Brain pericyte (primary cell): ENCODE data around the gene RGL2.
A peak's percentile ranks its signal among the peaks of the same experiment; 100 is the strongest.
"Not testable (repeated sequence)": the region's sequence is repeated elsewhere in the genome, so short reads cannot be mapped to it uniquely, and the experiment has no call there.

Experiments
- DNase-seq: peaks from one replicate; pipeline ENCODE4 v3.0.0-alpha.2; 2012; ENCODE audit warnings: low read depth, low spot score

Gene RGL2, protein sequence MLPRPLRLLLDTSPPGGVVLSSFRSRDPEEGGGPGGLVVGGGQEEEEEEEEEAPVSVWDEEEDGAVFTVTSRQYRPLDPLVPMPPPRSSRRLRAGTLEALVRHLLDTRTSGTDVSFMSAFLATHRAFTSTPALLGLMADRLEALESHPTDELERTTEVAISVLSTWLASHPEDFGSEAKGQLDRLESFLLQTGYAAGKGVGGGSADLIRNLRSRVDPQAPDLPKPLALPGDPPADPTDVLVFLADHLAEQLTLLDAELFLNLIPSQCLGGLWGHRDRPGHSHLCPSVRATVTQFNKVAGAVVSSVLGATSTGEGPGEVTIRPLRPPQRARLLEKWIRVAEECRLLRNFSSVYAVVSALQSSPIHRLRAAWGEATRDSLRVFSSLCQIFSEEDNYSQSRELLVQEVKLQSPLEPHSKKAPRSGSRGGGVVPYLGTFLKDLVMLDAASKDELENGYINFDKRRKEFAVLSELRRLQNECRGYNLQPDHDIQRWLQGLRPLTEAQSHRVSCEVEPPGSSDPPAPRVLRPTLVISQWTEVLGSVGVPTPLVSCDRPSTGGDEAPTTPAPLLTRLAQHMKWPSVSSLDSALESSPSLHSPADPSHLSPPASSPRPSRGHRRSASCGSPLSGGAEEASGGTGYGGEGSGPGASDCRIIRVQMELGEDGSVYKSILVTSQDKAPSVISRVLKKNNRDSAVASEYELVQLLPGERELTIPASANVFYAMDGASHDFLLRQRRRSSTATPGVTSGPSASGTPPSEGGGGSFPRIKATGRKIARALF

DNA sequence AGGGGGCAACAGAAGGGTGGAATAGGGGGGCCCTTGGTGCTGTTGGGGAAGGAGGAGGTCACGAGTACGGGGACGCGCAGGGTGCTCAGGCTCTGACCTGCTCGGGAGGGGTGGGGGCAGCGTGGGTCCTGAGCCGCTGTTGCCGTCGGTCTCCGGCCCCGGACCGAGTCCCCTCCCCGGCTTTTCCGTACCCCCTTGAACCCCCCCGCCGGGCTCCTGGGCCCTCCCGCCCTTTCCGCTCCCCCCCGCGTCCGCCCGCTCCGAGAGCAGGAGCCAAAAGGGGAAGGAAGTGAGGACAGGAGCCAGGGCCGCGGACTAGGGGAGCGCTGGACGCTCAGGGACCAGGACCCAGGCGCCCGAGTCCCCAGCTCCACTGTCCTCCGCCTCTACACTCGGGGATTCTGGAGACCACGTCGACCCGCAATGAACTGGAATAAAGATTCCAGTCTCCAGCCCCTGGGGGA lies at the start of gene RGL2:
TSS of gene RGL2 (minus strand) at position 170 of the 464 bp plus-strand sequence. CDS start 332 bp downstream, outside the sequence.
- no peak for DNase-seq

DNA sequence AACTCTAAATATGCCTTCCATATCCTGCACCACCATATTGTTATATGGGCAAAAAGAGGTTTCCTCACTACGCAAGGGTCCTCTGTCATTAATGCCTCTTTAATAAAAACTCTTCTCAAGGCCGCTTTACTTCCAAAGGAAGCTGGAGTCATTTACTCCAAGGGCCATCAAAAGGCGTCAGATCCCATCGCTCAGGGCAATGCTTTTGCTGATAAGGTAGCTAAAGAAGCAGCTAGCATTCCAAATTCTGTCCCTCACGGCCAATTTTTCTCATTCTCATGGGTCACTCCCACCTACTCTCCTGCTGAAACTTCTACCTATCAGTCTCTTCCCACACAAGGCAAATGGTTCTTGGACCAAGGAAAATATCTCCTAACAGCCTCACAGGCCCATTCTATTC lies 49.1 kb upstream of the RGL2 start:
- no peak for DNase-seq

DNA sequence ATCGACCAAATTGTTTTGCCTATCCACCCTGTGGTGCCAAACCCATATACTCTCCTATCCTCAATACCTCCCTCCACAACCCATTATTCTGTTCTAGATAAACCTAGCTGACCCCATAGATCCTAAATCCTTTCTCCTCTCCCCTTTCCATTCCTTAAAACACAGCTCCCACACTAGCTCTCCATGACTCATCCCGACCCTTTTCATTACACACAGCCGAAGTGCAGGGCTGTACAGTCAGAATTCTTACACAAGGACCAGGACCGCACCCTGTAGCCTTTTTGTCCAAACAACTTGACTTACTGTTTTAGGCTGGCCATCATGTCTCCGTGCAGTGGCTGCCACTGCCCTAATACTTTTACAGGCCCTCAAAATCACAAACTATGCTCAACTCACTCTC lies 48.2 kb upstream of the RGL2 start:
- not testable (repeated sequence) for DNase-seq

DNA sequence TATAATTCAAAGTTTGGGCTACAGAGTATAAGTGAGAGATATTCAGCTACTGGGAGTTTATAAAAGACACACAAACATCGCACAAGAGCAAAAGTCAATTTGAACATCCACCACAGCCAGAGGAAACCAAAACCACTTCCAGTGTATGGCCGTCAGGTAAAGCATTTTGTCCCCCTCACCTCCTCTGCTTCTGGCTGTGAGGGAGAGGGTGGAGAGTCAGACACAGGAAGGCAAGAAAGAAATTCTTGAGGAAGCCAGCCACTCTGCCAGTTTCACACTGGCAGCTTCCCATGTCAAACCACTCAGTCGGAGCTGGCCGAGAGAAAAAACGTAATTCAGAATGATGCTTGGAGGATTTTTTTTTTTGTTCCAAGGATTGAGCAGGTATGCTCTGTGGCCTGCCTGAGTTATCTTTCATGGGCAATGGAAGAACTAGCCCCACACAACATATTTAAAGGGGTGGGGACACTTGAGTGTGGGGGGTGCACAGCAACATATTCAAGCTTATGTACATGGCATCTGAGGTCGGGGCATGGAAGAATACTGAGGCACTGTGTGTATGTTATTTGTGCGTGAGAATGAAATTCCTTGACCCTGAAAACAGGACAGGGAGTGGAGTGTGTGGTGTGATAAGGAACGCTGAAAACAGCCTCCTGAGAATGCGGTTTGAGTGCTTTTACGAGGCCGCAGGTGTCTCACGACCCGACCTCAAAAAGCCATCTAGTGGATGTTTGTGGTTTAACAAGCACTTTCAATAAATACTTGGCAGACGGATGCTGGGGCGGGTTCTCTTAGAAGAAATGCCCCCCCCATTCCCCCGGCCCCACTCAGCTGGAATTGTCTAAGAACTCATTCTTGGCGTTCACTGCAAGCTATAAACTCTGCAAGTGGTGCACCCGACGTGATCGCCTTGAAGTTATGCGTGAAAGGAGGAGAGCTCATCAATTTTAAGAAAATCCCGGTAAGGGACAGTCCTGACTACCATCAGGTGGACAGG lies 46.3 kb upstream of the RGL2 start:
- DNase-seq = no peak

DNA sequence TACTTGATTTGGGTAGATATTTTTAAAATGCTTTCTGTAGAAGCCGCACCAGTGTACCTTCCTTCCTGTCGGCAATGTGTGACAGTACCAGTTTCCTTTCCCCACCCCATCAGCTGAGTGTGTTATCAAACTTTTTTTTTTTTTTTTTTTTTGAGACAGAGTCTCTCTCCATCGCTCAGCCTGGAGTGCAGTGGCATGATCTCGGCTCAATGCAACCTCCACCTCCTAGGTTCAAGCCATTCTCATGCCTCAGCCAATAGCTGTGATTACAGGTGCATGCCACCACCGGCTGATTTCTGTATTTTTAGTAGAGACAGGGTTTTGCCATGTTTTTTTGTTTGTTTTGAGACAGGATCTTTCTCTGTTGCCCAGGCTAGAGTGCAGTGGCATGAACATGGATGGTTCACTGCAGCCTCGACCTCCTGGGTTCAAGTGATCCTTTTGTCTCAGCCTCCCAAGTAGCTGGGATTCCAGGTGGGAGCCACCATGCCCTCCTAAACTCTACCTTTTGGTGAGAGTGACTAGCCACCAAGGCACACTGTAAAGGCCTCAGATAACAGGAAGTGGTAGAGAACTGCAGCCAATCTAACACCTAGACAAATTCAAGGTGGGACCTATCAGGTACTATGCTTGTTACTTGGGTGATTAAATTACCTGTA lies 45.3 kb upstream of the RGL2 start:
- no peak for DNase-seq

DNA sequence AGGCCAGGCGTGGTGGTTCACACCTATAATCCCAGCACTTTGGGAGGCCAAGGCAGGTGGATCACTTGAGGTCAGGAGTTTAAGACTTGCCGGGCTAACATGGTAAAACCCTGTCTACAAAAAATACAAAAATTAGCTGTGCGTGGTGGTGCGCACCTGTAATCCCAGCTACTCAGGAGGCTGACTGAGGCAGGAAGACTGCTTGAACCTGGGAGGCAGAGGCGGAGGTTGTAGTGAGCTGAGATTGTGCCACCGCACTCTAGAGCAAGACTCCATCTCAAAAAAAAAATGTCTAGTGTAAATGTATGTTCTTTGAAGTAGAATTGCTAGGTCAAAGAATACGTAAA lies 44.8 kb upstream of the RGL2 start:
- not testable (repeated sequence) for DNase-seq

DNA sequence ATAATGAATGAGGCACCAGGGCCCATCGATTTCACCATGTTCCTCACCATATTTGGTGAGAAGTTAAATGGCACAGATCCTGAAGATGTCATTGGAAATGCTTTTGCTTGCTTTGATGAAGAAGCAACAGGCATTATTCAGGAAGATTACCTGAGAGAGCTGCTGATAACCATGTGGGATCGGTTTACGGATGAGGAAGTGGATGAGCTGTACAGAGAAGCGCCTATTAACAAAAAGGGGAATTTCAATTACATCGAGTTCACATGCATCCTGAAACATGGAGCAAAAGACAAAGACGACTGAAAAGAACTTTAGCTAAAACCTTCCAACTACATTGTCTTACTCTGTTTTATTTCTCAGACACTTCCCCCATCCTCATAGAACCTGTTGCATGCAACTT lies 40.5 kb upstream of the RGL2 start:
- DNase-seq = no peak

DNA sequence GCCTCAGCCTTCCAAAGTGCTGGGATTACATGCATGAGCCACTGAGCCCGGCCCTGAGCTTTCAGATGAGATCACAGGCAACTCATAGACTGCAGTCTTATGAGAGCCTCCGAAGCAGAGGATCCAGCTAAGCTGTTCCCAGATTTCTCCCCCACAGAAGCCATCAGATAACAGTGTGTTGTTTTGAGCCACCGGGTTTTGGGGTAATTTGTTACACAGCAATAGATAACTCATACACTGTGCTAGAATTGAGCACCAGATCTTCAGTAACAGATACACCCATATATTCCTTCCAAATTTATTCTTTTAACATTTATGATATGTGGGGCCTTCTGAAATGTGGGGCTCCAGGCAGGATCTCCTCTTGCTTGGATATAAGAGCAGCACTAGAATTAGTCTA lies 37.8 kb upstream of the RGL2 start:
- no peak for DNase-seq

DNA sequence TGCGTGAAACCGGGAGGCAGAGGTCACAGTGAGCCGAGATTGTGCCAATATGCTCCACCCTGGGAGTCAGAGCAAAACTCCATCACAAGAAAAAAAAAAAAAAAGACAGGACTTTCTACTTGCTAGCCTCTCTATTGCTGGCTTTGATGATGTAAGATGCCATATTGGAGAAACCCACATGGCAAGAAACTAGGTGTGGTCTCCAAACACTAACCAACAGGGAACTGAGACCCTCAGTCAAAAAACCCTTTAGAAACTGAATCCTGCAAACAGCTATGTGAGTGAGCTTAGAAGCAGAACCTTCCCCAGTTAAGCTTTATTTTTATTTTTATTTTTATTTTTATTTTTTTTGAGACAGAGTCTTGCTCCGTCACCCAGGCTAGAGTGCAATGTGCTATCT lies 37.2 kb upstream of the RGL2 start:
- DNase-seq = no peak

DNA sequence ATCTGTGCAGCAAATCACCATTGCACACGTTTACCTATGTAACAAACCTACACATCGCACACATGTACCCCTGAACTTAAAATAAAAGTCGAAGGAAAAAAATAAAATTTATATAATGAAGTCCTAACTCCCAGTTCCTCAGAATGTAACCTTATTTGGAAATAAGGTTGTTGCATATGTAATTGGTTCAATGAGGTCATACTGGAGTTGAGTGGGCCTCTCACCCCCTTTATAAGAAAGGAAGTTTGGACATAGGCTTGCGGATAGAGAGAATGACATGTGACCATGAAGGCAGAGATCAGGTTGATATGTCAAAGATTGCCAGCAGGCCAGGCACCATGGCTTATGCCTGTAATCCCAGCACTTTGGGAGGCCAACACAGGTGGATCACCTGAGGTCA lies 34.9 kb upstream of the RGL2 start:
- no peak for DNase-seq

DNA sequence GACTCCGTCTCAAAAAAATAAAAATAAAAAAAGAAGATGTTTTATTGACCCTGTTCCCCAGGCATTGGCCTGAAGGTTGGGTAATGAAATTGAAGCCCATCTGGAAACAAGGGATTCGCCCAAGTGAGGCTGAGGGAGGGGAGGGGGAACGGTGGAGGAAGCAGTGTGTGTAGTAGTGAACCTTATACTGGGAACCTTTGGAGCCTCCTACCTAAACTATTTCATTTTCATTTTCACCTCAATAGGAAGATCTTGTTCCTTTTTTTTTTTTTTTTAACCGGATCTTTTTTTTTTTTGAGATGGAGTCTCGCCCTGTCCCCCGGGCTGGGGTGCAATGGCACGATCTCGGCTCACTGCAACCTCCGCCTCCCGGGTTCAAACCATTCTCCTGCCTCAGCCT lies 32.0 kb upstream of the RGL2 start:
- no peak for DNase-seq

DNA sequence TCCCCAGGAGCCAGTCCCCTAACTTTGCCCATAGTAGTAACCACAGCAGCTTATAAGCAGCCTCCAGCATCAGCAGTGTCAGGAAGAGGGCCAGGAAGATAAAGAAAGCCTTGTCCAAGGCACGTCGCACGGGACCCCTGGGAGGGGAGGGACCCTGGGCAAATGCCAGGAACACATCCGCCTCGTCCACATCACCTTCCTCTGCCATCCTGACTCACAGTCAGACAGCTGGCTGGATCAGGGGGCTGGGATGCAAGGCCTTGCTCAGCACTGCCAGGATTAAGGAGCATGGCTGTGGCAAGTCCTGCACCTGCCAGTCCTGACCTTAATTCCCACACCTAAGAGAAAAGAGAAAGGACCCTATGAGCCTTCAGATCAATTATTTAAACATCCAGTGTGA lies 30.3 kb upstream of the RGL2 start:
- DNase-seq = no peak

DNA sequence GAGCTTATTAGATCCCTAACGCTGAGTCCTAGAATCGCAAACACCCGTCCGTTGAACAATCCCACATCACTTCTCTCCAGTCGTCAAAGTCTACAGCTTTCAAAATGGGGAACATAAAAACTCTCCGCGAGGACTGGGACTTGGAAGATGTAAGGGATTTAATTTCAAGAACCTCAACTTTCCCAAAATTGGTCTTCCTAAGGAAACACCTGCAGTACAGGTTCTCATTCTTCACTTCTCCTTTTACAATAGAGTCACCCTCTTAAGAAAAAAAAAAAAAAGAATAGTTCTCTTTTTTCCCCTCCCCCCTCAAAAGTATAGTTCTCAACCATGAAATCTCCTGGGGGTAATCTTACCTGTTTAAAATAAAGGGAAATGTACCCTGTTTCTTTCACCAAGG lies 25.4 kb upstream of the RGL2 start:
- DNase-seq = no peak

DNA sequence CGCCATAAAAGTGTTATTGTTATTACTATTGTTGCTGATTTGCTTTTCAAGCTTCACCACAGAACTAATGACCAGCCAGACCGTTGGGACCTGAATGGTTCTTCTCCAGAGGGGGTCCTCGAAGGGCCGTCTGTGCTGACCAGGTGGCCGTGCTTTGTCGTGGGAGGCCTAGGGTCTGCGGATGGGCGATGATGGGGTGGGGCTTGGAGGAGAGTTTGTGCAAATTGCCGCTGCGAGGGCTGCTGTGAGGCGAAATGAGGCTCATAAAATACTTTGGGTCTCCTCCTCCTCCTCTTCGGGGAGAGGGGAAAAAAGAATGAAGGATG lies 24.8 kb upstream of the RGL2 start:
- DNase-seq = no peak

DNA sequence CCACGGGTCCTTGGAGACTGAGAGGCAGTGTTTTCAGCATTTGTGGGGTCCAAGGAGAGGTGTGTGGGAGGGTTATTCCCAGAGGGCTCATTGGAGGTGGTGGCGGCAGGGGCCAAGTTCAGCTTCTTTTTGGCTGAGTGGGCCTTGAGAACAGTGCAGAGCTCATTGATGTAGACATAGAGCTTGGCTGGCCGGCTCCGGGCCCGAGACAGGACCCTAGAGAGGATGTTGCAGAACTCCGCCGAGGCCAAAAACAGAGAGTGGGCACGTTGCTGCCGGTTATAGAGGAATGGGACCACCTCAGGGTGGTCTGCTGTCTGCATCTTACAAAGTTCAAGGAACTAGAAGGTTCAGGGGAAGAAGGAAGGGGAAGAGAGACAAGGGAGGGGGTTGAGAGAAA lies 22.5 kb upstream of the RGL2 start:
- DNase-seq = no peak

DNA sequence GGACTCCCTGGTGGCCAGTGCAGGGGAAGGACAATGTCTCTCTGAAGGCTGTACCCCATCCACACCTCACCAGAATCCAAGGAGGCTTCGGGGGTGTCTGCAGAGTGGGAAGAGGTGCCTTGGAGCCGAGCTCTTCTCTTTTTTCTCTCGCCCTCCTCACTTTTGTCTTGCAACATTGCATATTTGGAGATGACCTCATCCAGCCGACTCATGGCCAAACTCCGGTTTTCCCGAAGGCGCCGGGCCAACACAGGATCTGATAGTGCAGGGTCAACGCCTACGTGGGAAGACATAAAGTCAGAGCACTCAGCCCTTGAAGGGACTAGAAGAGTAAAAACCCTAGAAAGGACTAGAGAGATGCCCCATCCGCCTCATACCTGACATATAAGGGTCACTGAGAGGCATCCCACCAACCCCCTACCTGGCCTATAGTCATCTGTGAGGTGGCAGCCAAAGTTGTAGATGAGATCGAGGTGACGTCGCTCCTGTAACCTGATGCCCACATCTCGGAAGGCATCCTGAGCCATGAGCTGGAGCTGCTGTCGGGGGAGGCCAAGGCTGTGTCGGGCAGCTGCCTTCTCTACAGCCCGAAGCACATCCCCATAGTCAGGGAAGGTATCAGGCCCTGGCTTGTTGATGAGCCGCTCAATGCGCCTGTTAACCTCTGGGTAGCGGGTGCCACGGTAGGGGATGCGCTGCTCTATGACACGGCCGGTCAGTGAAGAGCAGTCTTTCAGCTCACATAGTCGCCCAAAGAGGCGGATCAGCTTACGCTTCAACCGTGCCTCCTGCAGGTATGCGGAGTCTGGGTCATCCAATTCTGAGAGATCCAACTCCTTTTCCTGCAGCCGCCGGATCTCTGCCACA lies 21.8 kb upstream of the RGL2 start:
- no peak for DNase-seq

DNA sequence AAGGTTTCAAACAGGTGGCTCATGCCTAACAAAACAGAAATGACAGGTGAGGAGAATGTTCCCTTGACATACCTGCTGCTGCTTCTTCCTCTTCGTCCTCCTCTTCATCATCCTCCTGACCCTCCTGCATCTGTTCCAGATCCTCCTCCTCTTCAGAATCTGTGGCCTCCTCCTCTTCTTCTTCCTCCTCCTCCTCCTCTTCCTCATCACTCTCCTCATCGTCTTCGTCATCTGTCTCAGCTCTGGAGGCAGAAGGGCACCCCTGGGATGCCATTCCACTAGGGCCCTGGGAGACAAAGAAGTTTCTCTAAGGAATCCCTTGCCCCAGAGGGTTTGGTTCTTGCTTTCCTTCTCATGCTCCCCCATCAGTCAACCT lies 21.2 kb upstream of the RGL2 start:
- DNase-seq = no peak

DNA sequence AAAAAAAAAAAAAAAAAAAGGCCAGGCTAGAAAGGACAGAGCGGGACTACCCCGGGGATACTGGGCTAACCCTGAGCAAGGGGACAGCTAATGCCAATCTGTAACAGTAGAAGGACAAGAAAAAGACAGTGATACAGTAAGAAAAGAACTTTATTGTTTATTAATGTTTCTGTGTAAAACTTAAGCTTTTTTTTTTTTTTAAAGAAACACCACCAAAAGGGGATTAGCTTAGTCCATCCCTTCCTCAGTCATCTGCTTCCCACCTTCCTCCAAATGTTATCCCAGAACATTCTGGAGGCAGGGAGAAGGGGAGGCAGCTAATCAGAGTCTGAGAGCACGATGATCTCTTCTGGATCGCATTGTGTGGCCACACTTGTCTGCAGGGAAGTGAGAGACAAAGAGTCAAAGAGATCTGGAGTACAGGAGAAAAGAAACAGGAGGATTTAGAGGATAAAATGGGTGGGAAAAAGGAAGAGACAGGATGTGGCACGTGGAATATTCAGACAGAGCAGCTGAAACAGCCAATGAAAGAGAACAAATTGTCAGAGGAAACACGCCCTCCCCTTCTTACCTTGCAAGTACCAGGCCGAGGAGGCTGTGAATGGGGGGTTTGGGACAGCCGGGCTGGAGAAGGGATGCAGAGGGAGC lies 19.8 kb upstream of the RGL2 start:
- no peak for DNase-seq

DNA sequence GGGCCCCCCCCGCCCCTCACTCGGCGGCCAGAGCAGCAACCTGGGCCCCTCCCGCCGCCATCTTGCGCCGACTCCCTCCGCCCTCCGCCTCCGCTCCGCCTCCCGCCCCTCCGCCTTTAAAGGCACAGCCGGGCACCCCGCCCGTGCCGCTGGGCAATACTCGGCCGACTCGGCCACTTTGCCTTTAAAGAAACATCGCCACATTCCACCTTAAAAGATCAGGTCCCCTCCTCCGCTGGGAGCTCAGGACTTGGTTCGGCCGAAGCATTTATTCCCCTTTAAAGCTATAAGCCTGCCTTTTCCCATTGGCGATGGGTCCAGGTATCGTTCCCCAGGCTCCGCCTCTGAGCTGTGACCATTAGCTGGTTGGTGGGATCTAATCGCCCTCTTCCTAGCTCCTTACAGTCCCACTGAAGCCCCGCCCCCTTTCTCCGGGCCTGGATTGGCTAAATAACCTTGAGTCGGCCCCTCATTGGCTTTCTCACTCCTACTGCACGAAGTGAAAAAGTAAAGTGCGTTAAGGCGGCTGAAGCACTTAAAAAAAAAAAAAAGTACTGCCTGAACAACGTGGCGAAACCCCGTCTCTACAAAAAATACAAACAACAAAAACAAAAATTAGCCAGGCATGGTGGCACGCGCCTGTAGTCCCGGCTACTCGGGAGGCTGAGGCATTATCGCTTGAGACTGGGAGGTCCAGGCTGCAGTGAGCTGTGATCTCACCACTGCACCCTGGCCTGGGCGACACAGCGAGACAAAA lies 19.1 kb upstream of the RGL2 start, which contains the start of gene ZBTB22:
TSS of gene ZBTB22 (minus strand) at position 76 of the 757 bp plus-strand sequence. CDS start 828 bp downstream, outside the sequence.
- peak; percentile 97 for DNase-seq
